Mammary epithelial cell (primary cell): ENCODE data around the gene GPSM3.

Source experiments
- EZH2 ChIP-seq: IDR thresholded peaks from 2 replicates; pipeline ENCODE4 v1.6.1; 2012; ENCODE audit warnings: low read length, inconsistent platforms, borderline replicate concordance
- TF ChIP-seq, protein P1 (sequence below), 2 donors: IDR thresholded peaks in 1 of 2; conservative IDR thresholded peaks in 1 of 2; 2 replicates each; pipeline ENCODE4 v1.5.1; 2011 to 2012; ENCODE audit warnings: inconsistent platforms in 2 of 2, low read length in 2 of 2, mild to moderate bottlenecking in 2 of 2, control low read depth in 1 of 2, low read depth in 1 of 2; ENCODE audit not compliant: insufficient read depth in 1 of 2; ENCODE audit errors: extremely low read depth in 1 of 2

DNA sequence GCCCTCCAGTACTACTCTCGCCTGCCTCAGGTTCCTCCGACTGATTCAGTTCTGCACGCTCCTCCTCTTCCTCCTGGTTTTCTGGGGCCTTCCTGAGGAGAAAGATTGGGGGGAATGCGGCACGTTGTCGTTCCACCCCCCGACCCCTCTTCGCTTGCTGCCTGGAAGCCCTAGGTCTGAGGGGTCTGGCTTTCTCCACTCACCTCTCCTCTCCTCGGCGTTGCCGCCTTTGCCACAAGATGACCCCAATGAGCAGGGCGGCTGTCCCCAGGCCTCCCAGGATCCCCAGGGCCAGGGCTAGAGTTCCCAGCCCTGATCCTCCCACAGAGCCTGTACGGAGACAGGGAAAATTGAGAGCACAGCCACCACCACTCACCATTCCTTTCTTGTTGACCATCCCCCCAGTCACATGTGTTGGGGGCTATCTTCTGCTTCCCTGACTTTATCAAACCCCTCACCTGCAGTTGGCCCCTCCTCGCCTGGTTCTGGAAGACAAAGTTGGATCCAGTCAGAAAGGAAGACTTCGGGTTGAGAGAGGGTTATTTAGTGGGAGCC is 11.2 kb downstream of the GPSM3 start:
- no peak for TF ChIP-seq EZH2
- TF ChIP-seq, protein P1, sequence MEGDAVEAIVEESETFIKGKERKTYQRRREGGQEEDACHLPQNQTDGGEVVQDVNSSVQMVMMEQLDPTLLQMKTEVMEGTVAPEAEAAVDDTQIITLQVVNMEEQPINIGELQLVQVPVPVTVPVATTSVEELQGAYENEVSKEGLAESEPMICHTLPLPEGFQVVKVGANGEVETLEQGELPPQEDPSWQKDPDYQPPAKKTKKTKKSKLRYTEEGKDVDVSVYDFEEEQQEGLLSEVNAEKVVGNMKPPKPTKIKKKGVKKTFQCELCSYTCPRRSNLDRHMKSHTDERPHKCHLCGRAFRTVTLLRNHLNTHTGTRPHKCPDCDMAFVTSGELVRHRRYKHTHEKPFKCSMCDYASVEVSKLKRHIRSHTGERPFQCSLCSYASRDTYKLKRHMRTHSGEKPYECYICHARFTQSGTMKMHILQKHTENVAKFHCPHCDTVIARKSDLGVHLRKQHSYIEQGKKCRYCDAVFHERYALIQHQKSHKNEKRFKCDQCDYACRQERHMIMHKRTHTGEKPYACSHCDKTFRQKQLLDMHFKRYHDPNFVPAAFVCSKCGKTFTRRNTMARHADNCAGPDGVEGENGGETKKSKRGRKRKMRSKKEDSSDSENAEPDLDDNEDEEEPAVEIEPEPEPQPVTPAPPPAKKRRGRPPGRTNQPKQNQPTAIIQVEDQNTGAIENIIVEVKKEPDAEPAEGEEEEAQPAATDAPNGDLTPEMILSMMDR (conservative IDR thresholded peaks at IDR 0.05 in 1 of 2, IDR thresholded peaks at IDR 0.05 in 1 of 2; ENCODE audit: extremely low read depth in 1 of 2, insufficient read depth in 1 of 2, low read depth in 1 of 2, low read length in 2 of 2), result no peak
